Mesenchymal stem cell (in vitro differentiated cells and primary cell): ENCODE measurements around the gene ARID3A.

Source experiments
- DNase-seq: peaks from one replicate; pipeline ENCODE4 v3.0.0-alpha.2; 2013
- H2AFZ ChIP-seq: one replicate; pipeline ENCODE4 v1.6.1; 2013; ENCODE audit warnings: low read depth, mild to moderate bottlenecking, control low read depth, inconsistent platforms, low read length, moderate library complexity
- H2AK5ac ChIP-seq: 2 replicates; pipeline ENCODE4 v1.6.1; 2013; ENCODE audit warnings: low read length, moderate library complexity, mild to moderate bottlenecking, inconsistent platforms; ENCODE audit not compliant: severe bottlenecking
- H2BK120ac ChIP-seq: one replicate; pipeline ENCODE4 v1.6.1; 2013; ENCODE audit warnings: low read depth, mild to moderate bottlenecking, inconsistent platforms, low read length, moderate library complexity
- H2BK12ac ChIP-seq, 2 experiments: one replicate each; pipeline ENCODE4 v1.6.1; 2013; ENCODE audit warnings: inconsistent platforms in 2 of 2, low read length in 2 of 2, mild to moderate bottlenecking in 2 of 2, moderate library complexity in 2 of 2, control low read depth in 1 of 2
- H2BK15ac ChIP-seq: one replicate; pipeline ENCODE4 v1.6.1; 2013; ENCODE audit warnings: mild to moderate bottlenecking, low read depth, inconsistent platforms; ENCODE audit not compliant: poor library complexity, severe bottlenecking
- H2BK5ac ChIP-seq: 2 replicates; pipeline ENCODE4 v1.6.1; 2013; ENCODE audit warnings: low read depth, mild to moderate bottlenecking, low read length, control low read depth, inconsistent platforms; ENCODE audit not compliant: poor library complexity, severe bottlenecking
- H3K14ac ChIP-seq, 2 experiments: one replicate each; pipeline ENCODE4 v1.6.1; 2013; ENCODE audit warnings: inconsistent platforms in 2 of 2, low read length in 2 of 2, control low read depth in 1 of 2, mild to moderate bottlenecking in 1 of 2, moderate library complexity in 1 of 2
- H3K18ac ChIP-seq, 2 experiments: one replicate each; pipeline ENCODE4 v1.6.1; 2013; ENCODE audit warnings: inconsistent platforms in 2 of 2, low read length in 2 of 2, control low read depth in 1 of 2, low read depth in 1 of 2, mild to moderate bottlenecking in 1 of 2
- H3K23ac ChIP-seq, 2 experiments: one replicate each; pipeline ENCODE4 v1.6.1; 2013; ENCODE audit warnings: inconsistent platforms in 2 of 2, low read length in 2 of 2, mild to moderate bottlenecking in 2 of 2, moderate library complexity in 2 of 2, control low read depth in 1 of 2
- H3K27ac ChIP-seq: 2 replicates; pipeline ENCODE4 v1.5.1; 2013; ENCODE audit warnings: mild to moderate bottlenecking, moderate library complexity, low read length, control low read depth, inconsistent platforms; ENCODE audit not compliant: poor library complexity, severe bottlenecking
- H3K27me3 ChIP-seq, 2 experiments: 2 replicates each; pipeline versions ENCODE4 v1.6.1 to v1.7.0; 2013; ENCODE audit warnings: low read length in 2 of 2, mild to moderate bottlenecking in 2 of 2, moderate library complexity in 2 of 2, control low read depth in 1 of 2, inconsistent platforms in 1 of 2; ENCODE audit not compliant: control insufficient read depth in 1 of 2, insufficient read depth in 1 of 2
- H3K36me3 ChIP-seq, 2 experiments: 2 replicates each; pipeline versions ENCODE4 v1.6.1 to v1.7.0; 2013; ENCODE audit warnings: low read length in 2 of 2, control low read depth in 1 of 2, inconsistent platforms in 1 of 2, low read depth in 1 of 2, mild to moderate bottlenecking in 1 of 2; ENCODE audit not compliant: insufficient read depth in 2 of 2, control insufficient read depth in 1 of 2
- H3K4ac ChIP-seq, 2 experiments: one replicate each; pipeline ENCODE4 v1.6.1; 2013; ENCODE audit warnings: inconsistent platforms in 2 of 2, low read length in 2 of 2, mild to moderate bottlenecking in 2 of 2, moderate library complexity in 2 of 2, control low read depth in 1 of 2, low read depth in 1 of 2
- H3K4me1 ChIP-seq: 2 replicates; pipeline ENCODE4 v1.6.1; 2013; ENCODE audit warnings: low read depth, low read length, control low read depth; ENCODE audit not compliant: control insufficient read depth, insufficient read depth
- H3K4me2 ChIP-seq: 2 replicates; pipeline ENCODE4 v1.6.1; 2013; ENCODE audit warnings: low read length, mild to moderate bottlenecking, inconsistent platforms; ENCODE audit not compliant: poor library complexity, severe bottlenecking
- H3K4me3 ChIP-seq, 2 experiments: 2 replicates each; pipeline versions ENCODE4 v1.5.1 to v1.7.0; 2013; ENCODE audit warnings: low read length in 2 of 2, mild to moderate bottlenecking in 2 of 2, control low read depth in 1 of 2, low read depth in 1 of 2; ENCODE audit not compliant: insufficient read depth in 1 of 2
- H3K79me1 ChIP-seq: replicated peaks from 2 replicates; pipeline ENCODE4 v1.6.1; 2013; ENCODE audit warnings: mild to moderate bottlenecking, control low read depth, low read length, inconsistent platforms; ENCODE audit not compliant: poor library complexity, severe bottlenecking
- H3K9ac ChIP-seq: 2 replicates; pipeline ENCODE4 v1.7.0; 2013; ENCODE audit warnings: mild to moderate bottlenecking, low read length, moderate library complexity
- H3K9me3 ChIP-seq: 2 replicates; pipeline ENCODE4 v1.7.0; 2013; ENCODE audit warnings: mild to moderate bottlenecking, low read length; ENCODE audit not compliant: control insufficient read depth
- H4K8ac ChIP-seq: one replicate; pipeline ENCODE4 v1.6.1; 2013; ENCODE audit warnings: inconsistent platforms, mild to moderate bottlenecking, low read length, moderate library complexity
- H4K91ac ChIP-seq: one replicate; pipeline ENCODE4 v1.6.1; 2013; ENCODE audit warnings: mild to moderate bottlenecking, low read length, inconsistent platforms
- WGBS: methylation state at CpG from one replicate; pipeline ENCODE4 v1.1.7; 2013; ENCODE audit warnings: mixed read lengths; 5-methylcytosine and 5-hydroxymethylcytosine counted together

The ARID3A gene

GRCh38 chr19:947707-948539 lies 22.1 kb downstream of the ARID3A start:
- Histone ChIP-seq H3K4me3 (no peak overlapping the region), H3K9me3 (no peaks in the 10 kb centered on the region), H2AFZ (no peak overlapping the region), H2AK5ac (no peak overlapping the region), H2BK15ac (no peak overlapping the region), H4K8ac (no peak overlapping the region), H3K4me1 (peaks cover 63% of the 10 kb centered on the region), H4K91ac (no peak overlapping the region), H3K4me2 (no peak overlapping the region), H3K27ac (no peak overlapping the region), H3K79me1 (no peaks in the 10 kb centered on the region), H3K36me3 (peaks cover 8 to 62% of the 10 kb centered on the region in 2 experiments), H3K27me3 (no peaks in the 10 kb centered on the region), H3K4ac (no peak overlapping the region), H3K14ac (no peak overlapping the region), H2BK12ac (peak overlapping the region in 1 of 2 experiments; percentile 40), H3K9ac (no peak overlapping the region), H3K18ac (no peak overlapping the region), H2BK120ac (no peak overlapping the region), H3K23ac (no peak overlapping the region), H2BK5ac (no peak overlapping the region)
- WGBS = 91% methylated on average over 45 of the region's 47 CpGs
- DNase-seq = no peak

GRCh38 chr19:948842-949496 lies 23.1 kb downstream of the ARID3A start:
- Histone ChIP-seq H3K14ac (no peak overlapping the region), H2AK5ac (peak overlapping the region; percentile 39), H3K27ac (no peak overlapping the region), H3K4me3 (no peak overlapping the region), H2BK5ac (no peak overlapping the region), H3K4me2 (no peak overlapping the region), H3K79me1 (no peaks in the 10 kb centered on the region), H2BK12ac (no peak overlapping the region), H3K4me1 (peaks cover 72% of the 10 kb centered on the region), H3K4ac (no peak overlapping the region), H4K91ac (no peak overlapping the region), H2BK15ac (no peak overlapping the region), H3K18ac (no peak overlapping the region), H3K23ac (no peak overlapping the region), H3K9me3 (no peaks in the 10 kb centered on the region), H4K8ac (no peak overlapping the region), H3K27me3 (no peaks in the 10 kb centered on the region), H2BK120ac (no peak overlapping the region), H3K9ac (no peak overlapping the region), H2AFZ (no peak overlapping the region), H3K36me3 (peaks cover 4 to 52% of the 10 kb centered on the region in 2 experiments)
- 94% methylated on average over 22 of the region's 25 CpGs for WGBS
- no peak for DNase-seq

- H3K18ac ChIP-seq = no peak overlapping the region
- peaks cover 0 to 36% of the 10 kb centered on the region in 2 experiments for H3K36me3 ChIP-seq
- no peaks in the 10 kb centered on the region for H3K27me3 ChIP-seq
- no peaks in the 10 kb centered on the region for H3K9me3 ChIP-seq
- no peak for DNase-seq
- H3K23ac ChIP-seq = no peak overlapping the region
- no peak overlapping the region for H2BK5ac ChIP-seq
- H3K14ac ChIP-seq = no peak overlapping the region
- WGBS = 93% methylated on average over 15 of the region's 17 CpGs
- no peak overlapping the region for H3K4me3 ChIP-seq
- peak overlapping the region; percentile 63 for H2AK5ac ChIP-seq
- peak overlapping the region; percentile 30 for H4K8ac ChIP-seq
- H2BK120ac ChIP-seq = no peak overlapping the region
- H2AFZ ChIP-seq = no peak overlapping the region
- no peak overlapping the region for H3K9ac ChIP-seq
- no peak overlapping the region for H3K4me2 ChIP-seq
- no peaks in the 10 kb centered on the region for H3K79me1 ChIP-seq
- no peak overlapping the region for H2BK15ac ChIP-seq
- H4K91ac ChIP-seq = peak overlapping the region; percentile 82
- H3K4ac ChIP-seq = peak overlapping the region in 1 of 2 experiments; percentile 54
- H2BK12ac ChIP-seq = peak overlapping the region; percentile 41 to 80
- H3K27ac ChIP-seq = peak overlapping the region; percentile 4
- peaks cover 75% of the 10 kb centered on the region for H3K4me1 ChIP-seq
Observed at GRCh38 chr19:950352-951066, 24.7 kb downstream of the ARID3A start.
